BJ (cell line): ENCODE data around the gene HOXA3. TPM values are rescaled to one million over a fixed set of nuclear protein-coding genes. Genes with fewer than 3 reads are reported as not detected.

Experiments
- CTCF ChIA-PET: fragments of 350-600 bp; formaldehyde crosslinking; extraction: SDS; loops from one replicate; lab custom pipeline; 2021; ENCODE audit warnings: antibody characterized with exemption, inconsistent platforms; lab: Yijun Ruan, JAX
- POLR2A ChIA-PET: fragments of 300-600 bp; sonication (Branson Sonifier 250); formaldehyde crosslinking; extraction: SDS; loops from one replicate; lab custom pipeline; 2021; ENCODE audit warnings: antibody characterized with exemption; lab: Charles Lee
- DNase-seq: peaks from one replicate; pipeline ENCODE4 v3.0.0-alpha.2; 2011; ENCODE audit warnings: low read depth
- H3K27me3 ChIP-seq: 2 replicates; pipeline ENCODE4 v1.6.0; 2011; ENCODE audit warnings: low read length; ENCODE audit not compliant: control insufficient read depth, insufficient read depth
- H3K36me3 ChIP-seq: 2 replicates; pipeline ENCODE4 v1.5.1; 2011; ENCODE audit warnings: low read length; ENCODE audit not compliant: control insufficient read depth, insufficient read depth
- H3K4me3 ChIP-seq: 2 replicates; pipeline ENCODE4 v1.5.1; 2011; ENCODE audit warnings: low read depth, mild to moderate bottlenecking, control low read depth, low read length
- CTCF ChIP-seq: IDR thresholded peaks from 2 replicates; pipeline ENCODE4 v1.5.1; 2011; ENCODE audit warnings: low read depth, mild to moderate bottlenecking, control low read depth, inconsistent platforms, low read length, moderate library complexity; ENCODE audit not compliant: insufficient read depth
- polyA plus RNA-seq: library from polyadenylated mRNA; depleted of rRNA; stranded (reverse); fragments of >200 nt; gene quantifications from 2 replicates; pipeline ENCODE4 v1.2.3, GENCODE V29; 2011

Gene HOXA3
- polyA plus RNA-seq, 1 experiment: 0.15 TPM

GRCh38 chr7:27148756-27149641 lies 3.4 kb downstream of the HOXA3 start:
- no peaks in the 10 kb centered on the region for H3K27me3 ChIP-seq
- H3K4me3 ChIP-seq: no peak overlapping the region
- POLR2A ChIA-PET: no interaction called here
- CTCF ChIA-PET: interaction anchor here (1.1 to 6.9 kb wide), 9 partner anchors 7 to 779 kb away, joined by 3 to 74 read pairs (median 9); no protein-coding TSS in a partner anchor
- peaks cover 1% of the 10 kb centered on the region; the same call in 1 of the 2 replicates for H3K36me3 ChIP-seq
- TF ChIP-seq CTCF: no peak
- no peak for DNase-seq

- peaks cover 1% of the 10 kb centered on the region; the same call in 1 of the 2 replicates for H3K36me3 ChIP-seq
- no peaks in the 10 kb centered on the region for H3K27me3 ChIP-seq
- POLR2A ChIA-PET: no interaction called here
- no peak for TF ChIP-seq CTCF
- H3K4me3 ChIP-seq: no peak overlapping the region; the same call in 1 of the 2 replicates
- DNase-seq: no peak
- CTCF ChIA-PET: interaction anchor here (1.3 to 6.9 kb wide), 5 partner anchors 11 to 773 kb away, joined by 3 to 74 read pairs (median 5); no protein-coding TSS in a partner anchor
These were observed 4.2 kb downstream of the HOXA3 start for GRCh38 chr7:27148031-27148755.

- ChIA-PET CTCF (interaction anchor here (0.9 to 6.9 kb wide), 5 partner anchors 12 to 751 kb away, joined by 3 to 74 read pairs (median 5); no protein-coding TSS in a partner anchor), POLR2A (no interaction called here)
- no peaks in the 10 kb centered on the region for H3K27me3 ChIP-seq
- H3K4me3 ChIP-seq: no peak within 1 kb of the TSS; the same call in 1 of the 2 replicates
- DNase-seq: no peak
- peaks cover 1% of the 10 kb centered on the region; the same call in 1 of the 2 replicates for H3K36me3 ChIP-seq
- no peak for TF ChIP-seq CTCF
These were observed 5.0 kb downstream of the HOXA3 start, which contains the start of gene HOXA6 for GRCh38 chr7:27147199-27148030. HOXA6 (minus strand) TSS chr7:27147774; CDS start chr7:27147749, 25 bp downstream.

- no peak for TF ChIP-seq CTCF
- DNase-seq: no peak
- ChIA-PET POLR2A (no interaction called here), CTCF (interaction anchor here (0.8 to 3.2 kb wide), 4 partner anchors 14 to 751 kb away, joined by 3 to 10 read pairs (median 3); no protein-coding TSS in a partner anchor)
- Histone ChIP-seq H3K4me3 (no peak overlapping the region), H3K36me3 (peaks cover 1% of the 10 kb centered on the region; the same call in 1 of the 2 replicates), H3K27me3 (no peaks in the 10 kb centered on the region)
These were observed 5.7 kb downstream of the HOXA3 start for GRCh38 chr7:27146491-27147198.
